ENCODE results near the gene ALKAL2. TPM values are rescaled to one million over a fixed set of nuclear protein-coding genes. Genes with fewer than 3 reads are reported as not detected.

ALKAL2 gene
- total RNA-seq, 1 donor from 2014 or later = not detected

GRCh38 chr2:274503-274902 is 13.4 kb downstream of the ALKAL2 start:
- no peak overlapping the region for H3K4me3 ChIP-seq (ENCODE audit: low read depth, low read length)
- DNase-seq (ENCODE audit: low read depth) (no peak), FAIRE-seq (no peak)
- H3K27me3 ChIP-seq (ENCODE audit: control insufficient read depth, insufficient read depth, low read length) = no peaks in the 10 kb centered on the region
- TF ChIP-seq CTCF (IDR thresholded peaks at IDR 0.05; ENCODE audit: insufficient read depth, low read length, severe bottlenecking) = no peak
- H3K36me3 ChIP-seq (ENCODE audit: control insufficient read depth, insufficient read depth, low read length) = peaks cover 10% of the 10 kb centered on the region

- DNase-seq (ENCODE audit: low read depth) = no peak
- TF ChIP-seq CTCF (IDR thresholded peaks at IDR 0.05; ENCODE audit: insufficient read depth, low read length, severe bottlenecking) = no peak
- no peaks in the 10 kb centered on the region for H3K27me3 ChIP-seq (ENCODE audit: control insufficient read depth, insufficient read depth, low read length)
- no peak overlapping the region for H3K4me3 ChIP-seq (ENCODE audit: low read depth, low read length)
- peaks cover 8% of the 10 kb centered on the region for H3K36me3 ChIP-seq (ENCODE audit: control insufficient read depth, insufficient read depth, low read length)
- FAIRE-seq = no peak
Measured at GRCh38 chr2:273333-273732, 14.6 kb downstream of the ALKAL2 start.

- FAIRE-seq (no peak), DNase-seq (ENCODE audit: low read depth) (no peak)
- Histone ChIP-seq H3K4me3 (ENCODE audit: low read depth, low read length) (no peak overlapping the region), H3K27me3 (ENCODE audit: control insufficient read depth, insufficient read depth, low read length) (no peaks in the 10 kb centered on the region), H3K36me3 (ENCODE audit: control insufficient read depth, insufficient read depth, low read length) (peaks cover 3% of the 10 kb centered on the region)
- no peak for TF ChIP-seq CTCF (IDR thresholded peaks at IDR 0.05; ENCODE audit: insufficient read depth, low read length, severe bottlenecking)
Measured at GRCh38 chr2:271917-272316, 16.0 kb downstream of the ALKAL2 start.

- Histone ChIP-seq H3K27me3 (ENCODE audit: control insufficient read depth, insufficient read depth, low read length) (no peaks in the 10 kb centered on the region), H3K36me3 (ENCODE audit: control insufficient read depth, insufficient read depth, low read length) (peaks cover 2% of the 10 kb centered on the region), H3K4me3 (ENCODE audit: low read depth, low read length) (no peak overlapping the region)
- no peak for TF ChIP-seq CTCF (IDR thresholded peaks at IDR 0.05; ENCODE audit: insufficient read depth, low read length, severe bottlenecking)
- FAIRE-seq (peak; percentile 43), DNase-seq (ENCODE audit: low read depth) (no peak)
Measured at GRCh38 chr2:270861-271260, 17.0 kb downstream of the ALKAL2 start.

- no peaks in the 10 kb centered on the region for H3K27me3 ChIP-seq (ENCODE audit: control insufficient read depth, insufficient read depth, low read length)
- no peak for TF ChIP-seq CTCF (IDR thresholded peaks at IDR 0.05; ENCODE audit: insufficient read depth, low read length, severe bottlenecking)
- no peak for FAIRE-seq
- no peak overlapping the region for H3K4me3 ChIP-seq (ENCODE audit: low read depth, low read length)
- peaks cover 2% of the 10 kb centered on the region for H3K36me3 ChIP-seq (ENCODE audit: control insufficient read depth, insufficient read depth, low read length)
- no peak for DNase-seq (ENCODE audit: low read depth)
Measured at GRCh38 chr2:269356-270030, 18.4 kb downstream of the ALKAL2 start.

- Histone ChIP-seq H3K36me3 (ENCODE audit: control insufficient read depth, insufficient read depth, low read length) (peaks cover 2% of the 10 kb centered on the region), H3K27me3 (ENCODE audit: control insufficient read depth, insufficient read depth, low read length) (no peaks in the 10 kb centered on the region), H3K4me3 (ENCODE audit: low read depth, low read length) (no peak overlapping the region)
- FAIRE-seq (no peak), DNase-seq (ENCODE audit: low read depth) (no peak)
- TF ChIP-seq CTCF (IDR thresholded peaks at IDR 0.05; ENCODE audit: insufficient read depth, low read length, severe bottlenecking) = no peak
Measured at GRCh38 chr2:268323-268722, 19.6 kb downstream of the ALKAL2 start.

All from bronchial epithelial cell (primary cell).